ENCODE results near the gene PCNA.

Gene PCNA

GRCh38 chr20:5090191-5090590, 29.6 kb downstream of the PCNA start:
- Histone ChIP-seq H3K36me3 (no peaks in the 10 kb centered on the region), H3K4me1 (ENCODE audit: control insufficient read depth in 1 of 2, insufficient read depth in 1 of 2, low read depth in 1 of 2, low read length in 1 of 2) (peaks cover 44 to 53% of the 10 kb centered on the region in 2 experiments), H3K27ac (peak overlapping the region; percentile 100), H3K4me3 (ENCODE audit: low read depth in 1 of 2, low read length in 1 of 2) (peak overlapping the region in 1 of 2 experiments; percentile 25), H3K9me3 (no peaks in the 10 kb centered on the region), H3K27me3 (no peaks in the 10 kb centered on the region)
- TF ChIP-seq, protein P1, sequence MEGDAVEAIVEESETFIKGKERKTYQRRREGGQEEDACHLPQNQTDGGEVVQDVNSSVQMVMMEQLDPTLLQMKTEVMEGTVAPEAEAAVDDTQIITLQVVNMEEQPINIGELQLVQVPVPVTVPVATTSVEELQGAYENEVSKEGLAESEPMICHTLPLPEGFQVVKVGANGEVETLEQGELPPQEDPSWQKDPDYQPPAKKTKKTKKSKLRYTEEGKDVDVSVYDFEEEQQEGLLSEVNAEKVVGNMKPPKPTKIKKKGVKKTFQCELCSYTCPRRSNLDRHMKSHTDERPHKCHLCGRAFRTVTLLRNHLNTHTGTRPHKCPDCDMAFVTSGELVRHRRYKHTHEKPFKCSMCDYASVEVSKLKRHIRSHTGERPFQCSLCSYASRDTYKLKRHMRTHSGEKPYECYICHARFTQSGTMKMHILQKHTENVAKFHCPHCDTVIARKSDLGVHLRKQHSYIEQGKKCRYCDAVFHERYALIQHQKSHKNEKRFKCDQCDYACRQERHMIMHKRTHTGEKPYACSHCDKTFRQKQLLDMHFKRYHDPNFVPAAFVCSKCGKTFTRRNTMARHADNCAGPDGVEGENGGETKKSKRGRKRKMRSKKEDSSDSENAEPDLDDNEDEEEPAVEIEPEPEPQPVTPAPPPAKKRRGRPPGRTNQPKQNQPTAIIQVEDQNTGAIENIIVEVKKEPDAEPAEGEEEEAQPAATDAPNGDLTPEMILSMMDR (IDR thresholded peaks at IDR 0.05), result no peak

- peak overlapping the region; percentile 100 for H3K27ac ChIP-seq
- TF ChIP-seq, protein P1 (IDR thresholded peaks at IDR 0.05), result no peak
- no peaks in the 10 kb centered on the region for H3K36me3 ChIP-seq
- no peaks in the 10 kb centered on the region for H3K27me3 ChIP-seq
- no peaks in the 10 kb centered on the region for H3K9me3 ChIP-seq
- peaks cover 52 to 66% of the 10 kb centered on the region in 2 experiments for H3K4me1 ChIP-seq (ENCODE audit: control insufficient read depth in 1 of 2, insufficient read depth in 1 of 2, low read depth in 1 of 2, low read length in 1 of 2)
- H3K4me3 ChIP-seq (ENCODE audit: low read depth in 1 of 2, low read length in 1 of 2), result no peak overlapping the region
These were observed 31.1 kb downstream of the PCNA start for GRCh38 chr20:5088688-5089087.

DNA sequence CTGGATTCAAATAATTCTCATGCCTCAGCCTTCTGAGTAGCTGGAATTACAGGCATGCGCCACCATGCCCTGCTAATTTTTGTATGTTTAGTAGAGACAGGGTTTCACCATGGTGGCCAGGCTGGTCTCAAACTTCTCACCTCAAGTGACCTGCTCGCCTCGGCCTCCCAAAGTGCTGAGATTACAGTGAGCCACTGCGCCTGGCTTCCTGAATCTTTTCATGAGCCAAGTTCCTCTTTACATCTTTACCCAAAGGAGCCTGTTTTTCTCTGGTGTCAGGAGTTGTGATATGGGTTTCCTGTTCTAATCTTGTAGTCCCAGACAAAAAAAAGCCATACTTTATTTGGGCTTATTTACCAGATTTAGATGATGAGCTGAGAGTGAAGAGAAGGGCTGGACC, 34.4 kb downstream of the PCNA start:
- H3K9me3 ChIP-seq, result no peaks in the 10 kb centered on the region
- H3K4me3 ChIP-seq (ENCODE audit: low read depth in 1 of 2, low read length in 1 of 2), result peak overlapping the region in 1 of 2 experiments; percentile 30
- H3K27ac ChIP-seq, result peak overlapping the region; percentile 100
- peaks cover 66 to 82% of the 10 kb centered on the region in 2 experiments for H3K4me1 ChIP-seq (ENCODE audit: control insufficient read depth in 1 of 2, insufficient read depth in 1 of 2, low read depth in 1 of 2, low read length in 1 of 2)
- H3K27me3 ChIP-seq, result no peaks in the 10 kb centered on the region
- TF ChIP-seq, protein P1 (IDR thresholded peaks at IDR 0.05), result no peak
- no peaks in the 10 kb centered on the region for H3K36me3 ChIP-seq

- peak overlapping the region; percentile 100 for H3K27ac ChIP-seq
- peaks cover 83 to 93% of the 10 kb centered on the region in 2 experiments for H3K4me1 ChIP-seq (ENCODE audit: control insufficient read depth in 1 of 2, insufficient read depth in 1 of 2, low read depth in 1 of 2, low read length in 1 of 2)
These were observed 39.3 kb downstream of the PCNA start for GRCh38 chr20:5080384-5080877.

DNA sequence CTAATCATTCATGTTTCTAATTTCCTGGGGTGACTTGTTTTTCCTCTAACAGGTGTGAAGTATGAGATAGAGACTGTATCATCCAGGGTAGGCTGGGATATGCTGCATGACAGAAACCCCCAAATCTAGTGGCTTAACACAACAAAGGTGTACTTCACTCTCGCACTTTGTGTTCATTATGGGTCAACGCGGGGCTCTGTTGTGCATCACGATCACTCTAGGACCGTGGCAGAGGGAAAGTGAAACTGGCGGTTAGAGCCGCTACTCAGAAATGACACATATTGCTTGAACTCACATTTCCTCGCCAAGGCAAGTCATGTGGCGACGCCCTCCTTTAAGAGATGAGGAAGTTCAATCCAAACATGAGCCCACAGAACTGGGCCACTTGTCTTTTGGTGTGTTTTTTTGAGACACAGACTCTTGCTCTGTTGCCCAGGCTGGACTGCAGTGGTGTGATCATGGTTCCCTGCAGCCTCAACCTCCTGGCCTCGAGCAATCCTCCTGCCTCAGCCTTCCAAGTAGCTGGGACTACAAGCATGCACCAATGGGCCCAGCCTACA, 41.3 kb downstream of the PCNA start:
- H3K36me3 ChIP-seq, result no peaks in the 10 kb centered on the region
- H3K9me3 ChIP-seq, result no peaks in the 10 kb centered on the region
- peak overlapping the region; percentile 100 for H3K27ac ChIP-seq
- H3K4me1 ChIP-seq (ENCODE audit: control insufficient read depth in 1 of 2, insufficient read depth in 1 of 2, low read depth in 1 of 2, low read length in 1 of 2), result peaks cover 85 to 92% of the 10 kb centered on the region in 2 experiments
- H3K4me3 ChIP-seq (ENCODE audit: low read depth in 1 of 2, low read length in 1 of 2), result peak overlapping the region; percentile 46 to 48
- TF ChIP-seq, protein P1 (IDR thresholded peaks at IDR 0.05), result peak; percentile 49
- no peaks in the 10 kb centered on the region for H3K27me3 ChIP-seq

More at GRCh38 chr20:5080384-5080877, 39.3 kb downstream of the PCNA start:
- Histone ChIP-seq H3K27me3 (no peaks in the 10 kb centered on the region), H3K36me3 (no peaks in the 10 kb centered on the region), H3K9me3 (no peaks in the 10 kb centered on the region), H3K4me3 (ENCODE audit: low read depth in 1 of 2, low read length in 1 of 2) (peak overlapping the region in 1 of 2 experiments; percentile 48)
- TF ChIP-seq, protein P1 (IDR thresholded peaks at IDR 0.05), result peak; percentile 34
